Activated T-cell treated with anti-CD3 and anti-CD28 coated beads, Interleukin-2, amount 50 U/mL, for 1 hour (primary cell): Measurements from ENCODE around the gene PPP1R14B.

Source experiments
- DNase-seq: peaks from one replicate; pipeline ENCODE4 v3.0.0-alpha.2; 2020

Gene PPP1R14B

GRCh38 chr11:64245401-64245796, 1.3 kb downstream of the PPP1R14B start:
- DNase-seq, result no peak

GRCh38 chr11:64244966-64245365, 1.8 kb downstream of the PPP1R14B start:
- DNase-seq, result no peak

GRCh38 chr11:64244107-64244506, 2.6 kb downstream of the PPP1R14B start:
- DNase-seq, result no peak

GRCh38 chr11:64243236-64243854, 3.4 kb downstream of the PPP1R14B start:
- no peak for DNase-seq

GRCh38 chr11:64241491-64242374, 5.0 kb downstream of the PPP1R14B start:
- peak; percentile 100 for DNase-seq

- no peak for DNase-seq
Measured at GRCh38 chr11:64241241-64241490, 5.6 kb downstream of the PPP1R14B start.

GRCh38 chr11:64240435-64241240, 6.1 kb downstream of the PPP1R14B start, which contains the start of gene FKBP2:
Gene FKBP2, plus strand, starts transcription at chr11:64241095. Its CDS starts 1,293 bp downstream, at chr11:64242388.
- peak; percentile 97 for DNase-seq

GRCh38 chr11:64239662-64240434, 6.9 kb downstream of the PPP1R14B start:
- no peak for DNase-seq

GRCh38 chr11:64238999-64239398, 7.7 kb downstream of the PPP1R14B start:
- DNase-seq, result no peak

GRCh38 chr11:64238076-64238475, 8.7 kb downstream of the PPP1R14B start:
- no peak for DNase-seq

GRCh38 chr11:64237484-64237951, 9.2 kb downstream of the PPP1R14B start:
- DNase-seq, result no peak

- DNase-seq, result no peak
Measured at GRCh38 chr11:64235437-64236161, 11.1 kb downstream of the PPP1R14B start.

GRCh38 chr11:64234647-64235379, 11.9 kb downstream of the PPP1R14B start:
- DNase-seq, result peak; percentile 68

- DNase-seq, result peak; percentile 80
Measured at GRCh38 chr11:64233913-64234586, 12.7 kb downstream of the PPP1R14B start, which contains the start of gene VEGFB. Gene VEGFB, plus strand, starts transcription at chr11:64234584. Its CDS starts 250 bp downstream, at chr11:64234834.

- no peak for DNase-seq
Measured at GRCh38 chr11:64232967-64233315, 13.8 kb downstream of the PPP1R14B start.

- DNase-seq, result no peak
Measured at GRCh38 chr11:64232182-64232966, 14.4 kb downstream of the PPP1R14B start.

GRCh38 chr11:64231546-64231945, 15.2 kb downstream of the PPP1R14B start:
- no peak for DNase-seq

GRCh38 chr11:64230985-64231365, 15.8 kb downstream of the PPP1R14B start:
- no peak for DNase-seq

- peak; percentile 86 for DNase-seq
Measured at GRCh38 chr11:64230171-64230984, 16.4 kb downstream of the PPP1R14B start, which contains the start of gene DNAJC4. Gene DNAJC4, plus strand, starts transcription at chr11:64230548. Its CDS starts 307 bp downstream, at chr11:64230855.
